ENCODE data around the gene STXBP3. TPM values are rescaled to one million over a fixed set of nuclear protein-coding genes. Genes with fewer than 3 reads are reported as not detected.

STXBP3 gene
- total RNA-seq, 1 donor = 68.4 TPM

- H3K36me3 ChIP-seq (ENCODE audit: insufficient read depth, low read length) = no peaks in the 10 kb centered on the region
- H3K27ac ChIP-seq (ENCODE audit: low read depth, low read length) = no peak overlapping the region
- no peak for TF ChIP-seq CTCF (IDR thresholded peaks at IDR 0.05; ENCODE audit: extremely low read depth, low read depth, low read length)
- no peak overlapping the region for H2AFZ ChIP-seq (ENCODE audit: low read length)
- H3K9me3 ChIP-seq (ENCODE audit: low read depth, low read length) = no peaks in the 10 kb centered on the region
- H3K4me2 ChIP-seq (ENCODE audit: insufficient read depth, low read length) = no peak overlapping the region
- no peaks in the 10 kb centered on the region for H3K27me3 ChIP-seq (ENCODE audit: insufficient read depth, low read length)
- no peaks in the 10 kb centered on the region for H3K79me2 ChIP-seq (ENCODE audit: insufficient read depth, low read length)
- H3K4me1 ChIP-seq (ENCODE audit: insufficient read depth, low read length) = peaks cover 14% of the 10 kb centered on the region
- no peak overlapping the region for H3K4me3 ChIP-seq (ENCODE audit: insufficient read depth, low read length)
- no peak for DNase-seq (ENCODE audit: insufficient read length, low spot score, missing footprints)
- H4K20me1 ChIP-seq (ENCODE audit: insufficient read depth, low read length) = no peaks in the 10 kb centered on the region
Measured at GRCh38 chr1:108824051-108824450, 77.6 kb downstream of the STXBP3 start.

GRCh38 chr1:108826081-108826635 lies 79.7 kb downstream of the STXBP3 start:
- peaks cover 32% of the 10 kb centered on the region for H3K4me1 ChIP-seq (ENCODE audit: insufficient read depth, low read length)
- H3K9me3 ChIP-seq (ENCODE audit: low read depth, low read length) = no peaks in the 10 kb centered on the region
- no peaks in the 10 kb centered on the region for H3K79me2 ChIP-seq (ENCODE audit: insufficient read depth, low read length)
- no peak overlapping the region for H2AFZ ChIP-seq (ENCODE audit: low read length)
- DNase-seq (ENCODE audit: insufficient read length, low spot score, missing footprints) = no peak
- no peak overlapping the region for H3K4me2 ChIP-seq (ENCODE audit: insufficient read depth, low read length)
- no peak overlapping the region for H3K4me3 ChIP-seq (ENCODE audit: insufficient read depth, low read length)
- H3K36me3 ChIP-seq (ENCODE audit: insufficient read depth, low read length) = no peaks in the 10 kb centered on the region
- no peaks in the 10 kb centered on the region for H3K27me3 ChIP-seq (ENCODE audit: insufficient read depth, low read length)
- no peak overlapping the region for H3K27ac ChIP-seq (ENCODE audit: low read depth, low read length)
- TF ChIP-seq CTCF (IDR thresholded peaks at IDR 0.05; ENCODE audit: extremely low read depth, low read depth, low read length) = no peak
- no peaks in the 10 kb centered on the region for H4K20me1 ChIP-seq (ENCODE audit: insufficient read depth, low read length)

GRCh38 chr1:108828074-108828961 lies 81.8 kb downstream of the STXBP3 start:
- peak overlapping the region; percentile 60 for H2AFZ ChIP-seq (ENCODE audit: low read length)
- H3K27ac ChIP-seq (ENCODE audit: low read depth, low read length) = peak overlapping the region; percentile 97
- H3K36me3 ChIP-seq (ENCODE audit: insufficient read depth, low read length) = no peaks in the 10 kb centered on the region
- H4K20me1 ChIP-seq (ENCODE audit: insufficient read depth, low read length) = no peaks in the 10 kb centered on the region
- H3K79me2 ChIP-seq (ENCODE audit: insufficient read depth, low read length) = no peaks in the 10 kb centered on the region
- peak overlapping the region; percentile 27 for H3K4me2 ChIP-seq (ENCODE audit: insufficient read depth, low read length)
- no peaks in the 10 kb centered on the region for H3K9me3 ChIP-seq (ENCODE audit: low read depth, low read length)
- peak; percentile 75 for TF ChIP-seq CTCF (IDR thresholded peaks at IDR 0.05; ENCODE audit: extremely low read depth, low read depth, low read length)
- H3K27me3 ChIP-seq (ENCODE audit: insufficient read depth, low read length) = no peaks in the 10 kb centered on the region
- peaks cover 42% of the 10 kb centered on the region for H3K4me1 ChIP-seq (ENCODE audit: insufficient read depth, low read length)
- peak; percentile 87 for DNase-seq (ENCODE audit: insufficient read length, low spot score, missing footprints)
- H3K4me3 ChIP-seq (ENCODE audit: insufficient read depth, low read length) = peak overlapping the region; percentile 35

DNA sequence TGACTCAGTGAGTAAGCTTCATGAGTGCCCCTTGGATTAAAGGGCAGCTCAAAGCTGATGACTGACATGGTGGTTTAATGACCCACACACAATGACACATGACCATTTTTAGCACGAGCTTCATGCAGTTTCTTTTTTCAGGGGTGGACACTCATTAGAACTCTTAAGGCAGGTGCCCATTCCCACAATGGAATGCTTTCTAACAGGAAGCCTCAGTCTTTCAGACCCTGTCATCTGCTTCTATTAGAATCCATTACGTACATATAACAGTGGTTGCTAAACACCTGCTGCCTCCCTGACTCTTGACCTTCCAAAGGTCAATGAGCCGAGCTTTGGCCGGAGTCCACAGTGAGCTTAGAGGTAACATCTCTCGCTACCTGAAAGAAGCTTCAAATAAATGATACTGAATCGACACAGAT lies 83.0 kb downstream of the STXBP3 start:
- H3K4me2 ChIP-seq (ENCODE audit: insufficient read depth, low read length) = peak overlapping the region; percentile 70
- DNase-seq (ENCODE audit: insufficient read length, low spot score, missing footprints) = no peak
- peaks cover 42% of the 10 kb centered on the region for H3K4me1 ChIP-seq (ENCODE audit: insufficient read depth, low read length)

More for the DNA sequence above, 83.0 kb downstream of the STXBP3 start:
- Histone ChIP-seq H2AFZ (ENCODE audit: low read length) (no peak overlapping the region), H3K79me2 (ENCODE audit: insufficient read depth, low read length) (no peaks in the 10 kb centered on the region), H3K4me3 (ENCODE audit: insufficient read depth, low read length) (no peak overlapping the region), H3K9me3 (ENCODE audit: low read depth, low read length) (no peaks in the 10 kb centered on the region), H3K27ac (ENCODE audit: low read depth, low read length) (peak overlapping the region; percentile 97), H4K20me1 (ENCODE audit: insufficient read depth, low read length) (no peaks in the 10 kb centered on the region), H3K27me3 (ENCODE audit: insufficient read depth, low read length) (no peaks in the 10 kb centered on the region), H3K36me3 (ENCODE audit: insufficient read depth, low read length) (no peaks in the 10 kb centered on the region)
- TF ChIP-seq CTCF (IDR thresholded peaks at IDR 0.05; ENCODE audit: extremely low read depth, low read depth, low read length) = no peak
